Measurements from ENCODE around the gene TENM4. TPM values are rescaled to one million over a fixed set of nuclear protein-coding genes. Genes with fewer than 3 reads are reported as not detected.
A peak's percentile ranks its signal among the peaks of the same experiment; 100 is the strongest.

TENM4 gene
- total and polyA plus RNA-seq, 2 of the 8 experiments (the other 6 are each of a cell fraction or from before 2014, with no cell fraction given), result 3.5 to 7.2 TPM

- H3K27me3 ChIP-seq (replicated peaks in 1 of 4; ENCODE audit: control insufficient read depth in 3 of 4, extremely low read depth in 1 of 4, insufficient read depth in 3 of 4, low read length in 3 of 4), result no peaks in the 10 kb centered on the region; a peak in 1 of 7 replicates
- no peak overlapping the region for H2BK12ac ChIP-seq (ENCODE audit: low read depth, low read length)
- H3K79me1 ChIP-seq (ENCODE audit: low read depth, low read length), result no peaks in the 10 kb centered on the region
- H4K20me1 ChIP-seq (replicated peaks in 1 of 2; ENCODE audit: control insufficient read depth in 1 of 2, insufficient read depth in 2 of 2, low read length in 2 of 2), result no peaks in the 10 kb centered on the region
- no peak overlapping the region for H3K4me2 ChIP-seq (ENCODE audit: insufficient read depth in 1 of 2, low read depth in 2 of 2, low read length in 2 of 2)
- no peak overlapping the region for H3K56ac ChIP-seq (replicated peaks; ENCODE audit: insufficient read length, low read depth, low read length)
- H2BK5ac ChIP-seq (ENCODE audit: low read depth, low read length), result no peak overlapping the region
- WGBS, 2 experiments (ENCODE audit: extremely low coverage in 1 of 2, insufficient coverage in 1 of 2, insufficient read length in 1 of 2, insufficient replicate concordance in 2 of 2, low coverage in 1 of 2, low lambda C conversion rate in 2 of 2, missing lambda C conversion rate in 1 of 2), result 92% methylated on average over 11 of the region's 11 CpGs; no CpG with 5 or more reads in 1 of the 2 experiments
- TF ChIP-seq RBBP5 (IDR thresholded peaks at IDR 0.05; ENCODE audit: borderline replicate concordance, low read depth, low read length) (no peak), POLR2AphosphoS5 (IDR thresholded peaks at IDR 0.05; ENCODE audit: low read depth, low read length) (no peak), GTF2F1 (IDR thresholded peaks at IDR 0.05; ENCODE audit: borderline replicate concordance, low read depth, low read length) (no peak), PHF8 (conservative IDR thresholded peaks at IDR 0.05; ENCODE audit: low read depth, low read length) (no peak)
- H3K4me1 ChIP-seq (replicated peaks in 1 of 4; ENCODE audit: control insufficient read depth in 3 of 4, insufficient read depth in 4 of 4, low read length in 3 of 4), result peaks cover 0 to 2% (median 0%) of the 10 kb centered on the region in 4 experiments; a peak in 1 of 7 replicates
- no peaks in the 10 kb centered on the region for H3K9me3 ChIP-seq (ENCODE audit: insufficient read depth in 2 of 2, low read depth in 1 of 2, low read length in 1 of 2)
- DNase-seq (ENCODE audit: low read depth in 1 of 2, low spot score in 2 of 2), result peak in 1 of 2 experiments; percentile 28
- H3K23me2 ChIP-seq (ENCODE audit: low read depth, low read length), result no peaks in the 10 kb centered on the region
- no peak overlapping the region for H3K14ac ChIP-seq (ENCODE audit: insufficient read length)
- FAIRE-seq, result no peak
- H3K4me3 ChIP-seq (ENCODE audit: extremely low read depth in 1 of 4, insufficient read depth in 2 of 4, low read depth in 3 of 4, low read length in 4 of 4), result no peak overlapping the region
- H2AFZ ChIP-seq (ENCODE audit: low read length), result no peak overlapping the region
- H2AK5ac ChIP-seq (ENCODE audit: low read depth, low read length), result no peak overlapping the region
- H4K91ac ChIP-seq (replicated peaks; ENCODE audit: insufficient read length, low read length), result no peak overlapping the region
- no peak overlapping the region for H2BK120ac ChIP-seq (replicated peaks; ENCODE audit: low read depth, low read length)
- no peak overlapping the region for H2BK15ac ChIP-seq (ENCODE audit: low read length)
- no peak overlapping the region for H3K4ac ChIP-seq (replicated peaks; ENCODE audit: insufficient read length, low read depth, low read length)
- ChIA-PET CTCF (ENCODE audit: partially characterized antibody) (interaction anchor here (0.7 to 11.2 kb wide), 8 partner anchors 8 to 436 kb away, joined by 3 to 144 read pairs (median 4); no protein-coding TSS in a partner anchor), POLR2A (ENCODE audit: partially characterized antibody) (no interaction called here)
- H4K8ac ChIP-seq (ENCODE audit: extremely low read depth, insufficient read depth, low read length), result no peak overlapping the region
- no peaks in the 10 kb centered on the region; a peak in 1 of 8 replicates for H3K36me3 ChIP-seq (ENCODE audit: control insufficient read depth in 2 of 4, insufficient read depth in 4 of 4, low read length in 3 of 4)
- H3K23ac ChIP-seq (ENCODE audit: insufficient read length), result no peak overlapping the region
- H2BK20ac ChIP-seq (ENCODE audit: low read length), result no peak overlapping the region
- H4K5ac ChIP-seq (ENCODE audit: insufficient read length, low read depth, low read length), result no peak overlapping the region
- H3K18ac ChIP-seq (ENCODE audit: extremely low read depth, low read length), result no peak overlapping the region
- H3K9ac ChIP-seq (replicated peaks in 1 of 4; ENCODE audit: extremely low read depth in 1 of 4, low read depth in 3 of 4, low read length in 3 of 4), result no peak overlapping the region
- no peaks in the 10 kb centered on the region for H3K79me2 ChIP-seq (ENCODE audit: control insufficient read depth in 1 of 2, insufficient read depth in 2 of 2, low read length in 2 of 2)
- no peak overlapping the region for H3K27ac ChIP-seq (ENCODE audit: low read depth, low read length)
These were observed 788.6 kb downstream of the TENM4 start for GRCh38 chr11:78651923-78652842.
